Neural progenitor cell (in vitro differentiated cells): ENCODE data around the gene MEIS1. TPM values are rescaled to one million over a fixed set of nuclear protein-coding genes. Genes with fewer than 3 reads are reported as not detected.

Experiments used
- DNase-seq: peaks from one replicate; pipeline ENCODE4 v3.0.0-alpha.2; 2016; ENCODE audit warnings: low spot score
- H2AFZ ChIP-seq: fragments of 200-600 bp; sonication (generic); replicated peaks from 2 replicates; pipeline ENCODE4 v1.6.1; 2016; ENCODE audit warnings: antibody characterized with exemption
- H3F3A ChIP-seq: fragments of 200-600 bp; sonication (generic); 2 replicates; pipeline ENCODE4 v1.6.1; 2016; ENCODE audit warnings: antibody characterized with exemption, low read depth
- H3K27ac ChIP-seq: fragments of 200-600 bp; sonication (generic); 2 replicates; pipeline ENCODE4 v1.5.1; 2016; ENCODE audit warnings: mild to moderate bottlenecking
- H3K27me3 ChIP-seq: fragments of 200-600 bp; sonication (generic); 2 replicates; pipeline ENCODE4 v1.6.1; 2016; ENCODE audit warnings: mild to moderate bottlenecking, moderate library complexity
- H3K36me3 ChIP-seq: fragments of 200-600 bp; sonication (generic); 2 replicates; pipeline ENCODE4 v1.5.1; 2016
- H3K4me1 ChIP-seq: fragments of 200-600 bp; sonication (generic); 2 replicates; pipeline ENCODE4 v1.6.1; 2016; ENCODE audit warnings: mixed run types
- H3K4me2 ChIP-seq: fragments of 200-600 bp; sonication (generic); 2 replicates; pipeline ENCODE4 v1.6.1; 2016
- H3K4me3 ChIP-seq: fragments of 200-600 bp; sonication (generic); 2 replicates; pipeline ENCODE4 v1.5.1; 2016
- H3K79me2 ChIP-seq: fragments of 200-600 bp; sonication (generic); 2 replicates; pipeline ENCODE4 v1.6.1; 2016; ENCODE audit warnings: low read depth
- H3K9ac ChIP-seq: fragments of 200-600 bp; sonication (generic); 2 replicates; pipeline ENCODE4 v1.6.1; 2016
- H3K9me3 ChIP-seq: fragments of 200-600 bp; sonication (generic); 2 replicates; pipeline ENCODE4 v1.5.1; 2016; ENCODE audit warnings: low read depth
- H4K20me1 ChIP-seq: fragments of 200-600 bp; sonication (generic); 2 replicates; pipeline ENCODE4 v1.6.1; 2016; ENCODE audit warnings: low read depth
- H3K27ac Mint-ChIP-seq: 3 replicates; pipeline ENCODE4 v1.8.0; 2021; ENCODE audit warnings: mixed read lengths
- H3K27me3 Mint-ChIP-seq: 2 replicates; pipeline ENCODE4 v1.8.0; 2022; ENCODE audit warnings: low read depth, mild to moderate bottlenecking, inconsistent platforms, moderate library complexity, mixed read lengths; ENCODE audit not compliant: insufficient read depth
- H3K36me3 Mint-ChIP-seq: 3 replicates; pipeline ENCODE4 v1.8.0; 2021; ENCODE audit warnings: mixed read lengths
- H3K4me1 Mint-ChIP-seq: 3 replicates; pipeline ENCODE4 v1.8.0; 2021; ENCODE audit warnings: mixed read lengths
- H3K4me3 Mint-ChIP-seq: 3 replicates; pipeline ENCODE4 v1.8.0; 2021; ENCODE audit warnings: mild to moderate bottlenecking, moderate library complexity, mixed read lengths
- H3K9me3 Mint-ChIP-seq: 3 replicates; pipeline ENCODE4 v1.8.0; 2020; ENCODE audit warnings: mixed read lengths
- CTCF ChIP-seq: fragments of 200-600 bp; sonication (generic); IDR thresholded peaks from 2 replicates; pipeline ENCODE4 v1.5.1; 2017; ENCODE audit warnings: antibody characterized with exemption, mild to moderate bottlenecking
- EZH2 ChIP-seq: fragments of 200-600 bp; sonication (generic); IDR thresholded peaks from 2 replicates; pipeline ENCODE4 v1.6.1; 2017; ENCODE audit warnings: antibody characterized with exemption, mild to moderate bottlenecking, moderate library complexity
- EZH2phosphoT487 ChIP-seq: fragments of 200-600 bp; sonication (generic); IDR thresholded peaks from 2 replicates; pipeline ENCODE4 v1.6.1; 2017; ENCODE audit warnings: antibody characterized with exemption
- total RNA-seq: library from RNA; depleted of rRNA; stranded (reverse); fragments of >200 nt; gene quantifications from 2 replicates; pipeline ENCODE4 v1.2.3, GENCODE V29; 2015; ENCODE audit warnings: low replicate concordance

Gene MEIS1
- total RNA-seq, 1 donor from 2014 or later = 14.7 TPM

GRCh38 chr2:66582104-66582986 lies 147.4 kb downstream of the MEIS1 start:
- Histone ChIP-seq H3F3A (peaks cover 40% of the 10 kb centered on the region), H3K27ac (no peak overlapping the region), H3K27me3 (peaks cover 94% of the 10 kb centered on the region), H3K4me2 (peak overlapping the region; percentile 84), H4K20me1 (peaks cover 46% of the 10 kb centered on the region), H3K79me2 (no peaks in the 10 kb centered on the region), H3K4me1 (peaks cover 40% of the 10 kb centered on the region), H2AFZ (peak overlapping the region; percentile 57), H3K36me3 (no peaks in the 10 kb centered on the region), H3K9ac (no peak overlapping the region), H3K9me3 (no peaks in the 10 kb centered on the region), H3K4me3 (peak overlapping the region; percentile 43)
- peaks cover 27% of the 10 kb centered on the region for H3K27me3 Mint-ChIP-seq
- H3K27ac Mint-ChIP-seq = no peak overlapping the region
- no peaks in the 10 kb centered on the region for H3K9me3 Mint-ChIP-seq
- no peaks in the 10 kb centered on the region for H3K36me3 Mint-ChIP-seq
- no peak overlapping the region for H3K4me3 Mint-ChIP-seq
- TF ChIP-seq CTCF (no peak), EZH2 (peak; percentile 93), EZH2phosphoT487 (peak; percentile 92)
- peak; percentile 58 for DNase-seq
- H3K4me1 Mint-ChIP-seq = peaks cover 28% of the 10 kb centered on the region

- no peak overlapping the region for H3K27ac Mint-ChIP-seq
- Histone ChIP-seq H3K9ac (no peak overlapping the region), H3K27ac (no peak overlapping the region), H3F3A (peaks cover 37% of the 10 kb centered on the region), H3K4me2 (no peak overlapping the region), H3K4me3 (no peak overlapping the region), H3K79me2 (no peaks in the 10 kb centered on the region), H2AFZ (no peak overlapping the region), H3K36me3 (no peaks in the 10 kb centered on the region), H3K4me1 (peaks cover 35% of the 10 kb centered on the region), H3K9me3 (no peaks in the 10 kb centered on the region), H3K27me3 (peaks cover 85% of the 10 kb centered on the region), H4K20me1 (peaks cover 46% of the 10 kb centered on the region)
- no peak for DNase-seq
- H3K27me3 Mint-ChIP-seq = peaks cover 24% of the 10 kb centered on the region
- H3K9me3 Mint-ChIP-seq = no peaks in the 10 kb centered on the region
- peaks cover 22% of the 10 kb centered on the region for H3K4me1 Mint-ChIP-seq
- no peak overlapping the region for H3K4me3 Mint-ChIP-seq
- peak; percentile 92 for TF ChIP-seq EZH2
- peak; percentile 83 for TF ChIP-seq EZH2phosphoT487
- TF ChIP-seq CTCF = no peak
- H3K36me3 Mint-ChIP-seq = no peaks in the 10 kb centered on the region
Measured at GRCh38 chr2:66582987-66583880, 148.3 kb downstream of the MEIS1 start.

GRCh38 chr2:66583881-66584280 lies 149.0 kb downstream of the MEIS1 start:
- no peak overlapping the region for H3K4me3 ChIP-seq
- peaks cover 15% of the 10 kb centered on the region for H3K4me1 Mint-ChIP-seq

More at GRCh38 chr2:66583881-66584280, 149.0 kb downstream of the MEIS1 start:
- H3K36me3 Mint-ChIP-seq = no peaks in the 10 kb centered on the region
- H3K36me3 ChIP-seq = no peaks in the 10 kb centered on the region
- H3K27ac ChIP-seq = no peak overlapping the region
- H3K9me3 ChIP-seq = no peaks in the 10 kb centered on the region
- H3K4me3 Mint-ChIP-seq = no peak overlapping the region
- H3K27ac Mint-ChIP-seq = no peak overlapping the region
- H3K4me1 ChIP-seq = peaks cover 28% of the 10 kb centered on the region
- no peak for DNase-seq
- H3K79me2 ChIP-seq = no peaks in the 10 kb centered on the region
- no peak for TF ChIP-seq EZH2phosphoT487
- TF ChIP-seq CTCF = no peak
- no peak for TF ChIP-seq EZH2
- peaks cover 78% of the 10 kb centered on the region for H3K27me3 ChIP-seq
- peaks cover 43% of the 10 kb centered on the region for H4K20me1 ChIP-seq
- H2AFZ ChIP-seq = no peak overlapping the region
- peaks cover 17% of the 10 kb centered on the region for H3K27me3 Mint-ChIP-seq
- peaks cover 31% of the 10 kb centered on the region for H3F3A ChIP-seq
- H3K9ac ChIP-seq = no peak overlapping the region
- no peak overlapping the region for H3K4me2 ChIP-seq
- H3K9me3 Mint-ChIP-seq = no peaks in the 10 kb centered on the region
